ENCODE measurements around the gene GMDS.

Gene GMDS

DNA sequence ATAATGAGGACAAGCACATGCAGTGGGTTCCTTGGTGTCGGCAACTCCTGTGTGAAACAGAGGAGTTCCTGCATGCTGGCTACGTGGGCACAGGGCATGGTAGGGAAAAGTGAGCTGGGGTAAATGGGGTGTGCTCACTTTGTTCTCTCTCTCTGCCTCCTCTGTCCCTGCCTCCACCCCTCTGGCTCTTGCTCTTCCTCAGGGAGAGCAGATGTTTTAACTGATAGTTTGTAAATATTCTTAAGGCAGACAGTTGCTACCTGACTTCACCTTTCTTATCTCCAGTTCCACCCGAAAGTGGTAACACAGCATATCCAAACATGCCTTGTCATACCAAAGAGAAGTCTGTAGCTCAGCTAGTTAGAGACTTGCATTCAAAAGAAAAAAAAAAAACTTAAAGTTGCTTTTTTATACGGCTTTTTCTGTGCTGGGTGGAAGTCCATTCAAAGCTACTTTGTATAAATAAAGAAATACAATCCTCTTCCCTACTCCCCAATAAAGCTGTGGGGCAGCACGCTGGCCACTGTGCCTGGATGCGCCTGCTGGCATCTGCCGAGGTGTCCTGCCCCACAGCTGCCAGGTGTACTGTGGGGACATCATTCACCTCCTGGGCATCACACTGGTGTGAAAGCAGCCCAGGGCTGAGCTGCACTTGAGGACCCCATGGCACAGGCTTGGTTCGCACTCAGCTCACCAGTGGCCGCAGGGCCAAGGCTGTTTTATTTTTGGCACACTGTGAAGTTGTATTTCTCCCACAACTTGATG lies 542.1 kb downstream of the GMDS start:
- DNase-seq (ENCODE audit: low read depth, low spot score), result no peak

DNA sequence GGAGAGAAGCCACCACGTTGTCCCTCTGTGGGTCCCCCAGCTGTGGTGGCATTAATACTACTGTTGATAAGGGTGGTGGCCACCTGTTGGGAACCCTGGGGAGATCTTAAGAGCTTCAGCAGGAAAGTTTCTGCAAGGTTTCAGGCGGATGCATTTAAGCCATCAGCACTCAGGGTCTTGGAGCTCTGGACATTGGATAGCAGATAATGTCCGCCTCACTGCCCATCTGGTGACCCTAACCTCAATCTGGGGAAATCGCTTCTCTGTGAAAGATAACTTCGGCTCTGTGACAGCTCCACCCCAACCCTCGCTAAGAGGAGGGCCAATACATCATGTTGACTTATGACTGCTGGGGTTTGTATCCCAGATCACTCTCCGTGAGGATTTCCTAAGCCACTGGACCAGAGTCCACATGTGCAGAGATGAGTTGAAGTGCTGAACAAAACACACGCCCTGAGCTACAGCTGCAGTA lies 542.8 kb downstream of the GMDS start:
- in situ Hi-C loops (cut with HindIII; ENCODE audit: low sequenced_read_pairs), result no loop called here
- H3K4me3 ChIP-seq (ENCODE audit: low read depth, low read length), result no peak overlapping the region
- TF ChIP-seq, protein P1, sequence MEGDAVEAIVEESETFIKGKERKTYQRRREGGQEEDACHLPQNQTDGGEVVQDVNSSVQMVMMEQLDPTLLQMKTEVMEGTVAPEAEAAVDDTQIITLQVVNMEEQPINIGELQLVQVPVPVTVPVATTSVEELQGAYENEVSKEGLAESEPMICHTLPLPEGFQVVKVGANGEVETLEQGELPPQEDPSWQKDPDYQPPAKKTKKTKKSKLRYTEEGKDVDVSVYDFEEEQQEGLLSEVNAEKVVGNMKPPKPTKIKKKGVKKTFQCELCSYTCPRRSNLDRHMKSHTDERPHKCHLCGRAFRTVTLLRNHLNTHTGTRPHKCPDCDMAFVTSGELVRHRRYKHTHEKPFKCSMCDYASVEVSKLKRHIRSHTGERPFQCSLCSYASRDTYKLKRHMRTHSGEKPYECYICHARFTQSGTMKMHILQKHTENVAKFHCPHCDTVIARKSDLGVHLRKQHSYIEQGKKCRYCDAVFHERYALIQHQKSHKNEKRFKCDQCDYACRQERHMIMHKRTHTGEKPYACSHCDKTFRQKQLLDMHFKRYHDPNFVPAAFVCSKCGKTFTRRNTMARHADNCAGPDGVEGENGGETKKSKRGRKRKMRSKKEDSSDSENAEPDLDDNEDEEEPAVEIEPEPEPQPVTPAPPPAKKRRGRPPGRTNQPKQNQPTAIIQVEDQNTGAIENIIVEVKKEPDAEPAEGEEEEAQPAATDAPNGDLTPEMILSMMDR (IDR thresholded peaks at IDR 0.05; ENCODE audit: low read depth, low read length), result no peak
- DNase-seq (ENCODE audit: low read depth, low spot score), result no peak

More for the DNA sequence above, 542.1 kb downstream of the GMDS start:
- H3K4me3 ChIP-seq (ENCODE audit: low read depth, low read length), result no peak overlapping the region
- in situ Hi-C loops (cut with HindIII; ENCODE audit: low sequenced_read_pairs), result no loop called here
- TF ChIP-seq, protein P1 (IDR thresholded peaks at IDR 0.05; ENCODE audit: low read depth, low read length), result no peak

DNA sequence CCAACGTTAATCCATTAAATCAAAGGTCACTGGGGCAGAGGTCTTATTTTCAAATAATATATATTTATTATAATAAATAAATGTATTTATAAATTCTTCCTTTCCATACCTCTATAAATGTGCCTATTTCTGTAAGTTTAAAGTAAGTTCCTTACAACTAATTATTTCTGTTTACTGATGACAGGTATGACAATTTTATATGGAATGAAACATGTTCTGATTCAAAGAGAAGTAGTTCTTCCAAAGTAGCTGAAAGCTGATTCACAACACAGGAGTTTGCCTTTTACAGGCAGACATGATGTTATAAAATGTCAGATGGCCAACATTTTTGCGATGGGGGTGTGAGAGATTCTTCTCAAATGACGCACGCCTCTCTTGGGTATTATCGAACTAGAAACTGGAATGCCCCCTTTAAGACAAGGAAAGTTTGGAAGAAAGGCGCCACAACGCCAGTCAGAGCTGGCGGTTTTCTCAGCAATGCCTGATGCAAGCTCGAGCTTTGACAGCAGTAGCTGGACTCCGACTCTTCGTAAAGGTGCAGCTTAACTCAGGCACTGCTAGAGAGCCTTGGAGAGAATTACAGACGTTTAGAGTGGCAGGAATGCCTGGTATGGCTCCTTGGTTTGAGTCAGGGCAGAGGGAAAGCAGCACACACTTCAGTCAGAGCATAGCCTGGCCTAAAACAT lies 543.6 kb downstream of the GMDS start:
- DNase-seq (ENCODE audit: low read depth, low spot score), result peak; percentile 80
- TF ChIP-seq, protein P1 (IDR thresholded peaks at IDR 0.05; ENCODE audit: low read depth, low read length), result no peak
- no peak overlapping the region for H3K4me3 ChIP-seq (ENCODE audit: low read depth, low read length)
- in situ Hi-C loops (cut with HindIII; ENCODE audit: low sequenced_read_pairs), result no loop called here

DNA sequence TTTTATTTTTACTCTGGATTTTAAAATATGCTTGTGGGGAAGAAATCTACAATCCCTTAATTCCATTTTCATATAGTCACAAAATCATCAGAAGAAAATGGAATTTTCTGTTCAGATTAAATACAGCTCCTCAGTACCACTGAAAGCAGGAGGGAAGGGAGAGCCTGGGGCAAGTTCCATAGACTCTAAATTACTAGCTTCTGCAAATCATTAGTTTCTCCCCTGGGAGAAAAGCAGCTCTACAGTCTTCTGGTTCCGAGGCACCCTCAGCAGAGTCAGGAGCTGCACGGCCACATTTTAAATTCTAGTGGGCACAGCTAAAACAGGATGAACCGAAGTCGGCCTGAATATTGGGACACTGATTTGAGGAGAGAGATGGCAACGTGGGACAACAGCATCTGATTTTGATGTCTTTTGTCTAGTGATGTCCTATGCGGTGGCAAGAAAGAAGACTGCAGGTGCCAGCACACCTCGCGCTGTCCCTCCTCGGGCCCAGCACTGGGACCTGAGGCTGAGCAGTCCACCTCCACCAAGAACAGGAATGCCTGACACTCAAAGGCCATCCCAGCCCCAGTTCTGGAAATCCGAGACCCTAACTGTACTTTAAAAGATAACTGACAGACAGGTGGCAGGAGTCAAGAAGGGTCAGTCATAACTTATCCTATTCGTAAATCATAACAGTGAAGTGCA lies 545.0 kb downstream of the GMDS start:
- H3K4me3 ChIP-seq (ENCODE audit: low read depth, low read length), result no peak overlapping the region
- in situ Hi-C loops (cut with HindIII; ENCODE audit: low sequenced_read_pairs), result no loop called here
- no peak for DNase-seq (ENCODE audit: low read depth, low spot score)
- TF ChIP-seq, protein P1 (IDR thresholded peaks at IDR 0.05; ENCODE audit: low read depth, low read length), result no peak

DNA sequence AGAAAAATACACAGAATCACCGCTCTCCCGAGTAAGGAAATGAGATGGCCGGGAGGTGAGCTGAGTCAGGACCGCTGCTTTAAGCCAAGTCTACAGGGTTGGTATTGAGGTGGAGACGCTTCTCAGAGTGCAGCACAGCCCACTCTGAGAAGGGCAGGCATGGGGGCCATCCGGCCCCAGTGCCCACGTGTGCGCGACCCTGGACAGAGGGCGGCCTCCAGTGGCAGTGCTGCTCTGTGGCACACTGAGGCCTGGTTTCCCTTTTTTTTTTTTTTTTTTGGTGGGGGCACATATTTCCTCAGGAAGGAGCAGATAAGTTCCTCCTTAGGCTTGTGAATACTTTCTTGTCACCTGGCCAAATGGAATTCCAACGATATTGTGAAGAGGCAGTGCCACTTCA lies 546.9 kb downstream of the GMDS start:
- in situ Hi-C loops (cut with HindIII; ENCODE audit: low sequenced_read_pairs), result no loop called here
- TF ChIP-seq, protein P1 (IDR thresholded peaks at IDR 0.05; ENCODE audit: low read depth, low read length), result no peak
- H3K4me3 ChIP-seq (ENCODE audit: low read depth, low read length), result no peak overlapping the region
- DNase-seq (ENCODE audit: low read depth, low spot score), result no peak

DNA sequence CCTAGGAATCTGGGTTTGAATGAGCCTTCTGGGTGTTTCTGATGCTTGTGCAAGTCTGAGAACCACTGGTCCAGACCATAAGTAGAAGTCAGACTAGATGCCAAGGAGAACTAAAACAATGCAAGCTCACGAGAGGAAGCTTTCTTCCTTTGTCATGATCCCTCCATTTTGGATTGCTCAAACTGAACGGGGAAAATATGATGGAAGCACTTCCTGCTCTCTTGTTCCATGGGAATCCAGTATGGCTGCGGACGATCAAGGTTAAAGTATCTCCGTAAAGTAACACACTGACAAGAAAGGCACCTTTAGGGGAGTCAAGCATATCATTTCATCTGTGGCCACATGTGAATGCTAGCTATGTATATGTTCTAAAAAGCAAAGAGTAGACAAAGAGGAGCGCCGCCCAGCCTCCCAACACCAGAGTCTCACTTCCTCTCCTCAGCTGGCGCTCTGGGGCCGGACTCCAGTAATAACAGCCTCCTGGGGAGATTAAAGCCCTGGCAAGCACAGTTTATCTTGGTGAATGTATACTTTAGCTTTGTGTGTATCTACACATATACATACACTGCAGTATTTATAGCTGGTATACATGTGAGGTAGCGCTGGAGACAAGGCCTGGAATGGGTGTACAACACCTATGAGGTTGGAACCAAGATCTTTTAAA lies 547.6 kb downstream of the GMDS start:
- in situ Hi-C loops (cut with HindIII; ENCODE audit: low sequenced_read_pairs), result no loop called here
- no peak overlapping the region for H3K4me3 ChIP-seq (ENCODE audit: low read depth, low read length)
- DNase-seq (ENCODE audit: low read depth, low spot score), result peak; percentile 64
- TF ChIP-seq, protein P1 (IDR thresholded peaks at IDR 0.05; ENCODE audit: low read depth, low read length), result no peak
